ENCODE measurements around the gene ICAM1. TPM values are rescaled to one million over a fixed set of nuclear protein-coding genes. Genes with fewer than 3 reads are reported as not detected.

Gene ICAM1
- total and polyA plus RNA-seq, 2 of the 13 experiments (the other 11 are each of a cell fraction or from before 2014, with no cell fraction given): 37.9 to 98.4 TPM

DNA sequence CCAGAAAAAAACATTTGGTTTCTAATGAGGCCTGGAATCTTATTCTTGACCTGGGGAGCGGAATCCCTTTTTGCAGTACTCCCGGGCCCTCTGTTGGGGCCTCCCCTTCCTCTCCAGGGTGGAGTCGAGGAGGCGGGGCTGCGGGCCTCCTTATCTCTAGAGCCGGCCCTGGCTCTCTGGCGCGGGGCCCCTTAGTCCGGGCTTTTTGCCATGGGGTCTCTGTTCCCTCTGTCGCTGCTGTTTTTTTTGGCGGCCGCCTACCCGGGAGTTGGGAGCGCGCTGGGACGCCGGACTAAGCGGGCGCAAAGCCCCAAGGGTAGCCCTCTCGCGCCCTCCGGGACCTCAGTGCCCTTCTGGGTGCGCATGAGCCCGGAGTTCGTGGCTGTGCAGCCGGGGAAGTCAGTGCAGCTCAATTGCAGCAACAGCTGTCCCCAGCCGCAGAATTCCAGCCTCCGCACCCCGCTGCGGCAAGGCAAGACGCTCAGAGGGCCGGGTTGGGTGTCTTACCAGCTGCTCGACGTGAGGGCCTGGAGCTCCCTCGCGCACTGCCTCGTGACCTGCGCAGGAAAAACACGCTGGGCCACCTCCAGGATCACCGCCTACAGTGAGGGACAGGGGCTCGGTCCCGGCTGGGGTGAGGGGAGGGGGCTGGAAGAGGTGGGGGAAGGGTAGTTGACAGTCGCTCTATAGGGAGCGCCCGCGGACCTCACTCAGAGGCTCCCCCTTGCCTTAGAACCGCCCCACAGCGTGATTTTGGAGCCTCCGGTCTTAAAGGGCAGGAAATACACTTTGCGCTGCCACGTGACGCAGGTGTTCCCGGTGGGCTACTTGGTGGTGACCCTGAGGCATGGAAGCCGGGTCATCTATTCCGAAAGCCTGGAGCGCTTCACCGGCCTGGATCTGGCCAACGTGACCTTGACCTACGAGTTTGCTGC is 16.1 kb downstream of the ICAM1 start, which contains the start of gene ICAM4 (continued):
- TF ChIP-seq, protein P1, sequence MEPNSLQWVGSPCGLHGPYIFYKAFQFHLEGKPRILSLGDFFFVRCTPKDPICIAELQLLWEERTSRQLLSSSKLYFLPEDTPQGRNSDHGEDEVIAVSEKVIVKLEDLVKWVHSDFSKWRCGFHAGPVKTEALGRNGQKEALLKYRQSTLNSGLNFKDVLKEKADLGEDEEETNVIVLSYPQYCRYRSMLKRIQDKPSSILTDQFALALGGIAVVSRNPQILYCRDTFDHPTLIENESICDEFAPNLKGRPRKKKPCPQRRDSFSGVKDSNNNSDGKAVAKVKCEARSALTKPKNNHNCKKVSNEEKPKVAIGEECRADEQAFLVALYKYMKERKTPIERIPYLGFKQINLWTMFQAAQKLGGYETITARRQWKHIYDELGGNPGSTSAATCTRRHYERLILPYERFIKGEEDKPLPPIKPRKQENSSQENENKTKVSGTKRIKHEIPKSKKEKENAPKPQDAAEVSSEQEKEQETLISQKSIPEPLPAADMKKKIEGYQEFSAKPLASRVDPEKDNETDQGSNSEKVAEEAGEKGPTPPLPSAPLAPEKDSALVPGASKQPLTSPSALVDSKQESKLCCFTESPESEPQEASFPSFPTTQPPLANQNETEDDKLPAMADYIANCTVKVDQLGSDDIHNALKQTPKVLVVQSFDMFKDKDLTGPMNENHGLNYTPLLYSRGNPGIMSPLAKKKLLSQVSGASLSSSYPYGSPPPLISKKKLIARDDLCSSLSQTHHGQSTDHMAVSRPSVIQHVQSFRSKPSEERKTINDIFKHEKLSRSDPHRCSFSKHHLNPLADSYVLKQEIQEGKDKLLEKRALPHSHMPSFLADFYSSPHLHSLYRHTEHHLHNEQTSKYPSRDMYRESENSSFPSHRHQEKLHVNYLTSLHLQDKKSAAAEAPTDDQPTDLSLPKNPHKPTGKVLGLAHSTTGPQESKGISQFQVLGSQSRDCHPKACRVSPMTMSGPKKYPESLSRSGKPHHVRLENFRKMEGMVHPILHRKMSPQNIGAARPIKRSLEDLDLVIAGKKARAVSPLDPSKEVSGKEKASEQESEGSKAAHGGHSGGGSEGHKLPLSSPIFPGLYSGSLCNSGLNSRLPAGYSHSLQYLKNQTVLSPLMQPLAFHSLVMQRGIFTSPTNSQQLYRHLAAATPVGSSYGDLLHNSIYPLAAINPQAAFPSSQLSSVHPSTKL (CRISPR knock-in tag; IDR thresholded peaks at IDR 0.05): 0 out of 2 replicates have a peak, but pooled peaks have one; percentile 9
- peak; percentile 98 for TF ChIP-seq AGO1 (IDR thresholded peaks at IDR 0.05; ENCODE audit: low read depth, low read length, poor library complexity, severe bottlenecking)
- no peak for TF ChIP-seq CSRNP2 (CRISPR knock-in tag; conservative IDR thresholded peaks at IDR 0.05; ENCODE audit: low read depth)
- TF ChIP-seq MLLT10 (CRISPR knock-in tag; IDR thresholded peaks at IDR 0.05): no peak
- TF ChIP-seq REPIN1 (CRISPR knock-in tag; IDR thresholded peaks at IDR 0.05; ENCODE audit: borderline replicate concordance, low read depth): no peak
- TF ChIP-seq ZNF589 (CRISPR knock-in tag; conservative IDR thresholded peaks at IDR 0.05): no peak
- TF ChIP-seq, protein P2, sequence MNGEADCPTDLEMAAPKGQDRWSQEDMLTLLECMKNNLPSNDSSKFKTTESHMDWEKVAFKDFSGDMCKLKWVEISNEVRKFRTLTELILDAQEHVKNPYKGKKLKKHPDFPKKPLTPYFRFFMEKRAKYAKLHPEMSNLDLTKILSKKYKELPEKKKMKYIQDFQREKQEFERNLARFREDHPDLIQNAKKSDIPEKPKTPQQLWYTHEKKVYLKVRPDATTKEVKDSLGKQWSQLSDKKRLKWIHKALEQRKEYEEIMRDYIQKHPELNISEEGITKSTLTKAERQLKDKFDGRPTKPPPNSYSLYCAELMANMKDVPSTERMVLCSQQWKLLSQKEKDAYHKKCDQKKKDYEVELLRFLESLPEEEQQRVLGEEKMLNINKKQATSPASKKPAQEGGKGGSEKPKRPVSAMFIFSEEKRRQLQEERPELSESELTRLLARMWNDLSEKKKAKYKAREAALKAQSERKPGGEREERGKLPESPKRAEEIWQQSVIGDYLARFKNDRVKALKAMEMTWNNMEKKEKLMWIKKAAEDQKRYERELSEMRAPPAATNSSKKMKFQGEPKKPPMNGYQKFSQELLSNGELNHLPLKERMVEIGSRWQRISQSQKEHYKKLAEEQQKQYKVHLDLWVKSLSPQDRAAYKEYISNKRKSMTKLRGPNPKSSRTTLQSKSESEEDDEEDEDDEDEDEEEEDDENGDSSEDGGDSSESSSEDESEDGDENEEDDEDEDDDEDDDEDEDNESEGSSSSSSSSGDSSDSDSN (CRISPR knock-in tag; IDR thresholded peaks at IDR 0.05): peak; percentile 50
- 0 out of 2 replicates have a peak, but pooled peaks have one; percentile 46 for TF ChIP-seq ZNF253 (CRISPR knock-in tag; IDR thresholded peaks at IDR 0.05; ENCODE audit: borderline replicate concordance)
- TF ChIP-seq WIZ (CRISPR knock-in tag; IDR thresholded peaks at IDR 0.05): no peak
- TF ChIP-seq SP5 (CRISPR knock-in tag; IDR thresholded peaks at IDR 0.05; ENCODE audit: borderline replicate concordance, low read depth): peak; percentile 62; the same call in 1 of the 2 replicates
- no peak for TF ChIP-seq RAD51 (IDR thresholded peaks at IDR 0.05; ENCODE audit: borderline replicate concordance)
- no peak for TF ChIP-seq ZNF20 (CRISPR knock-in tag; IDR thresholded peaks at IDR 0.05)
- 0 out of 2 replicates have a peak, but pooled peaks have one; percentile 36 for TF ChIP-seq ZNF256 (CRISPR knock-in tag; conservative IDR thresholded peaks at IDR 0.05)
- TF ChIP-seq ZNF251 (CRISPR knock-in tag; IDR thresholded peaks at IDR 0.05): no peak
- TF ChIP-seq ZBTB33 (CRISPR knock-in tag; IDR thresholded peaks at IDR 0.05): no peak
- TF ChIP-seq ZNF224 (CRISPR knock-in tag; IDR thresholded peaks at IDR 0.05): no peak
- 0 out of 2 replicates have a peak, but pooled peaks have one; percentile 14 for TF ChIP-seq SPEN (CRISPR knock-in tag; IDR thresholded peaks at IDR 0.05; ENCODE audit: low read depth)
- TF ChIP-seq NFIC (IDR thresholded peaks at IDR 0.05; ENCODE audit: low read length): no peak
- TF ChIP-seq FOXK2 (IDR thresholded peaks at IDR 0.05): no peak

Measured in HepG2 (cell line).